Liver (tissue), 9 donors: ENCODE data around the gene PDE4B. TPM values are rescaled to one million over a fixed set of nuclear protein-coding genes. Genes with fewer than 3 reads are reported as not detected.

Source experiments
- DNase-seq: peaks from one replicate; pipeline ENCODE4 v3.0.0-alpha.2; 2017; ENCODE audit warnings: low spot score
- H3K27ac ChIP-seq, 2 donors: one replicate each; pipeline ENCODE4 v1.7.0; 2013; ENCODE audit warnings: inconsistent platforms in 2 of 2, low read length in 2 of 2, control low read depth in 1 of 2, low read depth in 1 of 2, mild to moderate bottlenecking in 1 of 2
- H3K27me3 ChIP-seq, 4 donors: one replicate each; pipeline versions ENCODE4 v1.6.1 to v1.7.0; 2013; ENCODE audit warnings: low read length in 3 of 4, inconsistent platforms in 1 of 4, mild to moderate bottlenecking in 1 of 4, moderate library complexity in 1 of 4; ENCODE audit not compliant: control insufficient read depth in 4 of 4, insufficient read depth in 4 of 4
- H3K36me3 ChIP-seq, 4 donors: one replicate each; pipeline versions ENCODE4 v1.6.1 to v1.7.0; 2013; ENCODE audit warnings: low read length in 3 of 4, mild to moderate bottlenecking in 3 of 4, low read depth in 1 of 4, moderate library complexity in 1 of 4; ENCODE audit not compliant: control insufficient read depth in 4 of 4, insufficient read depth in 3 of 4
- H3K4me1 ChIP-seq, 4 donors: one replicate each; pipeline versions ENCODE4 v1.6.1 to v1.7.0; 2013; ENCODE audit warnings: low read length in 3 of 4, mild to moderate bottlenecking in 3 of 4, moderate library complexity in 1 of 4; ENCODE audit not compliant: control insufficient read depth in 4 of 4, insufficient read depth in 4 of 4
- H3K4me3 ChIP-seq, 3 donors: one replicate each; pipeline versions ENCODE4 v1.6.1 to v1.7.0; 2013; ENCODE audit warnings: low read length in 3 of 3, control low read depth in 1 of 3, low read depth in 1 of 3, mild to moderate bottlenecking in 1 of 3
- H3K9ac ChIP-seq, 2 donors: one replicate each; pipeline ENCODE4 v1.7.0; 2013; ENCODE audit warnings: low read length in 2 of 2, mild to moderate bottlenecking in 2 of 2, moderate library complexity in 2 of 2, control low read depth in 1 of 2, low read depth in 1 of 2
- H3K9me3 ChIP-seq, 4 donors: one replicate each; pipeline versions ENCODE4 v1.6.1 to v1.7.0; 2013; ENCODE audit warnings: low read length in 3 of 4; ENCODE audit not compliant: control insufficient read depth in 4 of 4
- ATF3 ChIP-seq: IDR thresholded peaks from 2 replicates; pipeline ENCODE4 v1.6.1; 2016; ENCODE audit warnings: antibody characterized with exemption
- CTCF ChIP-seq: fragments of 150-350 bp; IDR thresholded peaks from 2 replicates; pipeline ENCODE4 v1.5.1; 2017; ENCODE audit warnings: improper control_type of control experiment, low read depth, low read length; ENCODE audit not compliant: missing input control
- EGR1 ChIP-seq, 2 donors: IDR thresholded peaks; 2 replicates each; pipeline ENCODE4 v1.6.1; 2016 to 2018; ENCODE audit warnings: antibody characterized with exemption in 2 of 2, low read depth in 2 of 2
- FOXA1 ChIP-seq: IDR thresholded peaks from 2 replicates; pipeline ENCODE4 v1.6.1; 2016; ENCODE audit warnings: antibody characterized with exemption
- FOXA2 ChIP-seq: IDR thresholded peaks from 2 replicates; pipeline ENCODE4 v1.6.1; 2016; ENCODE audit warnings: antibody characterized with exemption
- GABPA ChIP-seq, 2 donors: IDR thresholded peaks in 1 of 2; conservative IDR thresholded peaks in 1 of 2; 2 replicates each; pipeline ENCODE4 v1.6.1; 2016; ENCODE audit warnings: antibody characterized with exemption in 2 of 2, mild to moderate bottlenecking in 1 of 2, moderate library complexity in 1 of 2
- HNF4A ChIP-seq, 2 donors: conservative IDR thresholded peaks; 2 replicates each; pipeline ENCODE4 v1.6.1; 2016; ENCODE audit warnings: antibody characterized with exemption in 2 of 2, mild to moderate bottlenecking in 2 of 2
- HNF4G ChIP-seq: IDR thresholded peaks from 2 replicates; pipeline ENCODE4 v1.6.1; 2016; ENCODE audit warnings: antibody characterized with exemption
- JUND ChIP-seq, 2 donors: IDR thresholded peaks; 2 replicates each; pipeline ENCODE4 v1.6.1; 2016; ENCODE audit warnings: antibody characterized with exemption in 2 of 2
- MAX ChIP-seq: IDR thresholded peaks from 2 replicates; pipeline ENCODE4 v1.6.1; 2016; ENCODE audit warnings: antibody characterized with exemption
- NR2F2 ChIP-seq: IDR thresholded peaks from 2 replicates; pipeline ENCODE4 v1.6.1; 2016; ENCODE audit warnings: antibody characterized with exemption
- RAD21 ChIP-seq, 2 donors: IDR thresholded peaks; 2 replicates each; pipeline ENCODE4 v1.6.1; 2016; ENCODE audit warnings: antibody characterized with exemption in 2 of 2, mild to moderate bottlenecking in 2 of 2
- REST ChIP-seq: IDR thresholded peaks from 2 replicates; pipeline ENCODE4 v1.6.1; 2016; ENCODE audit warnings: antibody characterized with exemption, mild to moderate bottlenecking
- RXRA ChIP-seq, 2 donors: IDR thresholded peaks; 2 replicates each; pipeline ENCODE4 v1.6.1; 2017 to 2018; ENCODE audit warnings: antibody characterized with exemption in 2 of 2, mild to moderate bottlenecking in 1 of 2
- SP1 ChIP-seq: IDR thresholded peaks from 2 replicates; pipeline ENCODE4 v1.6.1; 2018; ENCODE audit warnings: antibody characterized with exemption, mild to moderate bottlenecking
- TAF1 ChIP-seq: conservative IDR thresholded peaks from 2 replicates; pipeline ENCODE4 v1.6.1; 2016; ENCODE audit warnings: antibody characterized with exemption, mild to moderate bottlenecking
- YY1 ChIP-seq: IDR thresholded peaks from 2 replicates; pipeline ENCODE4 v1.6.1; 2016; ENCODE audit warnings: antibody characterized with exemption, mild to moderate bottlenecking
- ZBTB33 ChIP-seq: IDR thresholded peaks from 2 replicates; pipeline ENCODE4 v1.6.1; 2016; ENCODE audit warnings: antibody characterized with exemption
- WGBS: extraction: QIAGEN DNeasy Blood & Tissue Kit; methylation state at CpG from one replicate; pipeline ENCODE4 v1.1.7; 2013; 5-methylcytosine and 5-hydroxymethylcytosine counted together
- polyA plus RNA-seq, 2 donors: library from polyadenylated mRNA; stranded (reverse) in 1 of 2; unstranded in 1 of 2; fragments of 200-250 nt in 1 of 2; fragments of >200 nt in 1 of 2; fragmentation: Nextera tagmentation in 1 of 2; extraction: Ambion mirVana in 1 of 2; gene quantifications; one replicate each; pipeline versions ENCODE4 v1.2.1 to v1.2.3, GENCODE V29; 2013 to 2015
- total RNA-seq, 2 donors: library from RNA; depleted of rRNA; stranded (reverse); fragments of >200 nt; gene quantifications; one replicate each; pipeline ENCODE4 v1.2.3, GENCODE V29; 2014
- donor health status: healthy.
- donor health status: healthy.
- donor health status: healthy.
- donor health status: healthy.
- donor health status: healthy.

The PDE4B gene
- total and polyA plus RNA-seq, 4 donors = 1.9 to 3.9 (median 2.7) TPM

- Histone ChIP-seq H3K27me3 (no peaks in the 10 kb centered on the region), H3K9me3 (no peaks in the 10 kb centered on the region), H3K36me3 (no peaks in the 10 kb centered on the region), H3K4me3 (no peak overlapping the region), H3K4me1 (peaks cover 6% of the 10 kb centered on the region in 4 donors), H3K27ac (peak overlapping the region; percentile 51 to 55), H3K9ac (no peak overlapping the region)
- DNase-seq = no peak
- WGBS = 26% methylated on average over 3 of the region's 3 CpGs
- TF ChIP-seq CTCF (no peak), RXRA (IDR thresholded peaks at IDR 0.05) (no peak), SP1 (no peak), MAX (no peak), FOXA2 (no peak), NR2F2 (no peak), JUND (IDR thresholded peaks at IDR 0.05) (peak; percentile 30 to 54), FOXA1 (no peak), ATF3 (no peak), RAD21 (IDR thresholded peaks at IDR 0.05) (peak; percentile 23 to 34), GABPA (IDR thresholded peaks at IDR 0.05 in 1 of 2, conservative IDR thresholded peaks at IDR 0.05 in 1 of 2) (no peak), ZBTB33 (no peak), YY1 (peak; percentile 35), HNF4A (conservative IDR thresholded peaks at IDR 0.05) (peak in 1 of 2 donors; percentile 20), REST (no peak), EGR1 (IDR thresholded peaks at IDR 0.05; ENCODE audit: low read depth in 2 of 2) (no peak), HNF4G (no peak), TAF1 (no peak)
Measured at GRCh38 chr1:66349242-66349641, 556.5 kb downstream of the PDE4B start.
